Activated effector memory CD4-positive, alpha-beta T cell treated with Interleukin-2 at 50 U/mL for 16 hours (primary cell): ENCODE measurements around the gene NECTIN4.
A peak's percentile ranks its signal among the peaks of the same experiment; 100 is the strongest.
"Not testable (repeated sequence)": the region's sequence is repeated elsewhere in the genome, so short reads cannot be mapped to it uniquely, and the experiment has no call there.

Source experiments
- DNase-seq: peaks from one replicate; pipeline ENCODE4 v3.0.0-alpha.2; 2020

NECTIN4 gene

DNA sequence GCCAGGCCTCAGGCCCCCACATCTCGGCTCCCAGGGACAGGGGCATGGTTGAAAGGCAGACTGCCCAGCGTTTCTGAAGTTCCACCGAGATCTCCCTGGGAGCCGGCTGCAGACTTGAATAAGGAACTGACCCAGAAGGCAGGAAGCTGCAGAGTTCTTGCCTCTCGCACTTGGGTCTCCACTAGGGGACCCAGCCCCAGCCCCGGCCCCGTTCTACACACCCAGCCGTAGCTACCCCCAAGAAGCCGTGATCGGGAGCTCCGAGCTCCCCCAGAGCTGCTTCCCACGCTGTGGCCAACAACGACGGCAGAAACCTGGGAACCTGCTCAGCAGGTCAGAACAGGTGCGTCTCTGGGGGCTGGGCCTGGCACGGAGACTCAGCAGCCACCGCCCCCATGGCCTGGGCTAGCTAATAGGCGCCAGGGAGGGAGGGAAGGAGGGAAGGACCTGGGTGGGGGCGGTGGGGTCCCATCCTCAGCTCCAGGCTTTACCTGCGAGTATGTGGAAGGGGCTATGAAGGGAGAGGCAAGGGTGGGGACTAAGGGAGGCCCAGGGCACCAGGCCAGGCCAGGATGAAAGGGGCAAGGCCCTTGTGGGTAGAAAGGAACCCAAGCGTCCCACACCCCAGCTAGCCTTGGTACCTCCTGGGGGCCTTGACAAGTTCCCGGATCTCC is at the start of gene NECTIN4:
NECTIN4 (minus strand) TSS at position 308 of the 674 bp plus-strand sequence; CDS start at position 46, 262 bp downstream.
- DNase-seq = no peak

GRCh38 chr1:161138431-161138830 is 49.1 kb upstream of the NECTIN4 start:
- no peak for DNase-seq

GRCh38 chr1:161137881-161138280 is 48.5 kb upstream of the NECTIN4 start:
- no peak for DNase-seq

GRCh38 chr1:161133220-161133740 is 43.9 kb upstream of the NECTIN4 start:
- no peak for DNase-seq

GRCh38 chr1:161132410-161133219 is 43.3 kb upstream of the NECTIN4 start, which contains the start of gene DEDD:
Gene DEDD, minus strand, starts transcription at chr1:161132667. Its CDS starts 8,205 bp downstream, at chr1:161124462.
- peak; percentile 87 for DNase-seq

- DNase-seq = no peak
Observed at GRCh38 chr1:161131523-161132409, 42.4 kb upstream of the NECTIN4 start.

DNA sequence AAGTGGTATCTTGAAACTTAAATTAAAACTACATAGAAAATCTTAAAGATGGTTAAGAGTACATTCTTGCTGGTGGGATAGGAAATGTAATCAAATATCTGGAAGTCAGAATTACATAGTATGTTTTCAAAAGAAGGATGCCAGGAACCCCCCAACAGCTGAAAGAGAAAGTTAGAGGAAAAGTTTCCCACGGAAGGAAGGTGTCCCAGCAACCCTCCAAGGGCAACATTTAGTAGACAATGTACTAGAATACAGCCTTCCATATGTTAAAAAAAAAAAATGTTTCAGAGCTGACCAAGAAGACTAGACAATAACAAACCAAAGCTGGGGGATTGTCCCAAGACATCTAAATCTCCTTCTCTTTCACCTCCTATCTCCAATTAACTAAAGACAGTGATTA is 40.9 kb upstream of the NECTIN4 start:
- no peak for DNase-seq

DNA sequence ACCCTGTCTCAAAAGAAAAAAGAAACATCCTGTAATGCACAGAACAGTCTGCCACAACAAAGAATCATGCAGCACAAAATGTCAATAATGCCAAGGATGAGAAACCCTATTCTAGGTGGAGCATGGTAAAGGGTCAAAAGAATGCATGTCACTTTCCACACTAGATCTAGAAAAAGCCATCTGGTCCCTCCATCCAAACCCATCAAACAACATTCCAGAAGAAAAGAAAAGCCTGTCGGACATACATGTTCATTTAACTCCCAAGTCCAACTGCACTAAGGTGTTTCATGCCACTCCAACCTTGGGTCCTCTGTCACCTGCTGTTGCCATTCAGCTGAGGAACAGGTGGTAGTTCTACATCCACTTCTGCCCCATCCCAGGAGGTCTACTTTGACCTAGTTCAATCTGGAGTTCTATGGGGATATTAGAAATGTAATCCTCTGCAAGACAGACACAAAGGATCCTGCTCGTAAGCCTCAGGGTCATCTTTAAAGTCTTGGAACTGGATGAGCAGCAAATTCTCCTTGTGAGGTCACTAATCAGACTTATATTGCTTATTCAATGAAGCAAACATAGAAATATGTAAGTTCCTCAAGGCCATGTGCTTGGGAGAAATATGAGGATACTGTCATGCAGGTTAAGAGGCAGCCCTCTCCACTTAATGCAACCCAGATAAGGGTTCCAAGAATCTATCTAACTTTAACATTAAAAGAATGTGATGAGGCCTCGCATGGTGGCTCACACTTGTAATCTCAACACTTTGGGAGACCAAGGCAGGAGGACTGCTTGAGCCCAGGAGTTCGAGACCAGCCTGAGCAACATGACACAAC is 39.4 kb upstream of the NECTIN4 start:
- DNase-seq = no peak

DNA sequence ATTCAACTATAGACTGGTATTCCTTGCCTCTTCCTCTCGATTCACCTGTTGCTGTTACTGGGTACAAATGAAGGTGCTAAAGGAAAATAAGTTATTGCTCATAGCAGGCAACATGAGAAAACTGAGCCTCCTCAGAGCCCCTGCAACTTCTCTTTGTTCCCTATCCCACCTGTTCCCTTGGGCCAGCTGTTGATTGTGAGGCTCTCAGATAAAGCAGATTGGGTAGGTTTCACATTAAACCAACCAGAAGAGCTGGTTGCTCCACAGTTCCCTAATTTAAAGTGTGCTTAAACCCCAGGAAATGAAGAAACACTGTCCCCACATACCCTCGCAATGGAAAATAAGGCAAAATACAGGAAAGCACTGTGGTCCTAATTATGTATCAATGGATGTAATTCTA is 38.3 kb upstream of the NECTIN4 start:
- no peak for DNase-seq

DNA sequence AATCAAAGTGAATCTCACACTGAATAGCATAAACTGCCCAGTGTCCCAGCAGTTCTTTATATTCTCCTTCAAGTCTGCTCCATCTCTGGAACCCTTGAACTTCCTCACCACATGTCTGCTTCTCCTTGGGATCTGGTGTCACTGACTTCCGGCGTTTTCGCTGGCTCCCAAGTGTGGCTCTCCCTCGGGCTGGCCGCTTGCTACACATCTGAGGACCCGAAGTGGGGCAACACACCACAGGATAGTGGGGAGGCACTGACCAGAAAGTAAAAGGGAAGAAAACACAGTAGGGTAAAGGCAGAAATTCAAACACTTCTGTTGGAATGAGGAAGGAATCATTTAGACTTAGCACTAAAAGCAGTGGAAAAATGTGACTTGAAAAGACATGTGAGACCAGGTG is 33.6 kb upstream of the NECTIN4 start:
- DNase-seq = no peak

GRCh38 chr1:161121834-161122233 is 32.5 kb upstream of the NECTIN4 start:
- DNase-seq = no peak

- DNase-seq = no peak
Observed at GRCh38 chr1:161121042-161121650, 31.8 kb upstream of the NECTIN4 start.

DNA sequence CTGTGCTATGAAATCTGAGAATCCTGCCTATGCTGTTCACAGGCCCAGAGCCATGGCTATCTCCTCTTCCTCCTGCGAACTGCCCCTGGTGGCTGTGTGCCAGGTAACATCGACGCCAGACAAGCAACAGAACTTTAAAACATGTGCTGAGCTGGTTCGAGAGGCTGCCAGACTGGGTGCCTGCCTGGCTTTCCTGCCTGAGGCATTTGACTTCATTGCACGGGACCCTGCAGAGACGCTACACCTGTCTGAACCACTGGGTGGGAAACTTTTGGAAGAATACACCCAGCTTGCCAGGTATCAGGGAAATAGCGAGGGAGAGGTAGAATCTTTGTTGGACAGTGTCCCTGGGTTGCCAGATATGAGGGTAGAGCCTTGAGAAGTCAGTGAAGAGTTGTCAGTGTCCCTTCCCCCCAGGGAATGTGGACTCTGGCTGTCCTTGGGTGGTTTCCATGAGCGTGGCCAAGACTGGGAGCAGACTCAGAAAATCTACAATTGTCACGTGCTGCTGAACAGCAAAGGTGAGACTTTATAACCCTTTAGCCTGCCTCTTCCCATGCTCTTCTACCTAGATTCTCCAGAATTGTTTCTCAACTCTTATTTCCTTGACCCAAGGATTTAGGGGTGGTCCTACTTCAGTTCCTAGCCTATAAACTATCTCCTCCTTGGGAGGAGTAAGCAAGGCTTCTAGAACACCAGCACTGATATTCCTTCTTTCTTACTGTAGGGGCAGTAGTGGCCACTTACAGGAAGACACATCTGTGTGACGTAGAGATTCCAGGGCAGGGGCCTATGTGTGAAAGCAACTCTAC is 29.9 kb upstream of the NECTIN4 start:
- DNase-seq = no peak

DNA sequence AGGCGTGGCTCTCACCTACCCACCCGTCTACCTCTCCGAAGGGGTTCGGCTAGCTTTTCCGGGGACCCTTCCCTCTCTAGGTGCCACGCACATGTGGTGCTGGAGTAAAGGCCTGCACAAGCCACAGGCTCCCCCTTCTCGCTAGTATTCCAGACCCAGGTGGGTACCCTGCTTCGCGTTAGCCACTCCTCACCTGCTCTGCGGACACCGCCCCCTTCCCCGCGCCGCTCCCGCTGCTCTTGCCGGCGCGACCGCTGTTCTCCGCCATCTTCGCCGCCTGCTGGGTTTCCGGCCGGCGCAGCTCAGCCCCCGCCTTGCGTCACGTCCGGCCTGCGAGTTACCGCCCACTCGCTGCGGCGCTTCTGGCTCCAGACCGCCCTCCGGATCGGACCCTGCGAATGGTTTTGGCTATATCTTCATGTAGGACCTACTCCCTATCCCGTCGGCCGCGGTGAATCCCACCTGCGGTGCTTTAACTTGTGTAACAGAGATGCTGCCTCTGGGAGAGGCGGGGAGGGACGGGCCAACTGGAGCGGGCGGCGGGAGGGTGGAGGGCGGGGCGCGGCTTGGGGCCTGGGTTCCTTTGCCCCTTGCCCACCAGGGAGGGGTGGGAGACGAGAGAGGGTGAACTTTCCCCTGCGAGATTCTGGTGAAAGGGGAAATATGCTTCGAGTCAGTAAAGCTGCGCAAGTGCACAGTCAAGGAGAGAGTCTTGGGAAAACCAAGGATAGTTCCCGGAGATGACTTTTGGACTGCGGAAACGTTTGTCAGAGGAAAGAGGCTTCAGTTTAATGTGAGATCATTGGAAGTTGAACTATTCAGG is 28.6 kb upstream of the NECTIN4 start, which contains the start of the genes NIT1 and PFDN2:
NIT1 (plus strand) TSS at position 347 of the 823 bp plus-strand sequence; CDS start at position 419, 72 bp downstream.
PFDN2 (minus strand) TSS at position 279 of the 823 bp plus-strand sequence; CDS start at position 268, 11 bp downstream.
- DNase-seq = peak; percentile 76

DNA sequence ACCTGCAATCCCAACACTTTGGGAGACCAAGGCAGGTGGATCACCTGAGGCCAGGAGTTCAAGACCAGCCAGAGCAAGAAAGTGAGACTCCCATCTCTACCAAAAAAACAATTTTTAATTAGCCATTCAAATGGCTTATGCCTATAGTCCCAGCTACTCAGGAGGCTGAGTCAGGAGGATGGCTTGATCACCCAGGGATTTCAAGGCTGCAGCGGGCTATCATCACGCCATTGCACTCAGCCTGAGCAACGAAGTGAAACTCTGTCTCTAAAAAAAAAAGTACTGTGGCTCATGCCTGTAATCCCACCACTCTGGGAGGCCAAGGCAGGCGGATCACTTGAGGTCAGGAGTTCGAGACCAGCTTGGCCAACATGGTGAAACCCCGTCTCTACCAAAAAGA is 26.6 kb upstream of the NECTIN4 start:
- DNase-seq = not testable (repeated sequence)

- no peak for DNase-seq
Observed at GRCh38 chr1:161115132-161115711, 25.9 kb upstream of the NECTIN4 start.

DNA sequence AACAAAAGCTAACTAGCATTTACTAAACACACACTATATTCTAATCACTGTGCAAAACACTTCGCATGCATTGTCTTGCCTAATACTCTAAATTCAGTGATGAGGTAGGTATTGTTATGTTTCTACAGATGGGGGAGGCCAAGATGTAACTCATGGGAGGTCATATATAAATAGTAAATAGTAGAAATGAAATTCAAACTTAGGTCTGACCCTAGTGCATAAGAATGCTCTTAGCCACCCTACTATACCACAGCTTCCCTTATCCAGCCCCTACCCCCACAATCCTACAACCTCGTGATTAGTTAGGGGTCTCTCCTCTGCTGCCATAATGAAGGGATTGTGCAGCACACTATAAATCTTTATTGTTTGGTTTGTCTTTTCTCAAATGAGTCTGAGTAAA is 25.2 kb upstream of the NECTIN4 start:
- no peak for DNase-seq

GRCh38 chr1:161113915-161114314 is 24.6 kb upstream of the NECTIN4 start:
- DNase-seq = no peak

- DNase-seq = no peak
Observed at GRCh38 chr1:161111527-161111926, 22.2 kb upstream of the NECTIN4 start.
